Kidney (tissue), 14 donors: ENCODE results near the gene EEF1AKMT1. TPM values are rescaled to one million over a fixed set of nuclear protein-coding genes. Genes with fewer than 3 reads are reported as not detected.

ENCODE experiments used
- DNase-seq, 5 donors: peaks; one replicate each; pipeline ENCODE4 v3.0.0-alpha.2; 2013 to 2020
- FAIRE-seq: peaks from 2 replicates; lab custom pipeline; 2012; peaks lifted over from hg19 to GRCh38; lab: Jason Lieb, UNC
- H3K27ac ChIP-seq, 2 donors: one replicate each; pipeline ENCODE4 v1.7.0; 2013; ENCODE audit warnings: low read depth in 2 of 2, low read length in 2 of 2, inconsistent platforms in 1 of 2
- H3K27me3 ChIP-seq: one replicate; pipeline ENCODE4 v1.7.1; 2013; ENCODE audit warnings: low read length, inconsistent platforms; ENCODE audit not compliant: control insufficient read depth, insufficient read depth
- H3K36me3 ChIP-seq, 3 donors: one replicate each; pipeline versions ENCODE4 v1.7.0 to v1.7.1; 2013; ENCODE audit warnings: low read length in 3 of 3, control low read depth in 1 of 3, inconsistent platforms in 1 of 3; ENCODE audit not compliant: insufficient read depth in 3 of 3, control insufficient read depth in 2 of 3
- H3K4me1 ChIP-seq, 3 donors: one replicate each; pipeline versions ENCODE4 v1.7.0 to v1.7.1; 2013; ENCODE audit warnings: low read length in 3 of 3, inconsistent platforms in 1 of 3, low read depth in 1 of 3; ENCODE audit not compliant: control insufficient read depth in 2 of 3, insufficient read depth in 2 of 3
- H3K4me3 ChIP-seq, 3 donors: one replicate each; pipeline versions ENCODE4 v1.7.0 to v1.8.1; 2013; ENCODE audit warnings: low read length in 3 of 3, control low read depth in 1 of 3, inconsistent platforms in 1 of 3
- H3K9ac ChIP-seq, 3 donors: one replicate each; pipeline versions ENCODE4 v1.7.0 to v1.7.1; 2013; ENCODE audit warnings: low read length in 3 of 3, control low read depth in 1 of 3, inconsistent platforms in 1 of 3
- H3K9me3 ChIP-seq, 3 donors: one replicate each; pipeline versions ENCODE4 v1.7.0 to v1.7.1; 2013; ENCODE audit warnings: low read length in 3 of 3, control low read depth in 1 of 3, inconsistent platforms in 1 of 3; ENCODE audit not compliant: control insufficient read depth in 2 of 3, insufficient read depth in 1 of 3
- intact Hi-C: fragments of 100-400 bp; cut with DNase I; formaldehyde crosslinking; loops from one replicate; pipeline ENCODE4 v1.11.1; 2022
- polyA plus RNA-seq: library from polyadenylated mRNA; stranded (reverse); fragments of 350-450 nt; fragmentation: Illumina TruSeq; extraction: RNeasy Lipid Tissue Mini Kit (QIAGEN cat#74804); gene quantifications from one replicate; pipeline ENCODE4 v1.2.3, GENCODE V29; 2014; ENCODE audit warnings: low read depth, low replicate concordance; ENCODE audit not compliant: insufficient read depth
- total RNA-seq: library from RNA; stranded (reverse); fragmentation: NEBNext Ultra II Directional; extraction: Animal tissue kit (Norgen Biotek cat#: 25700); gene quantifications from one replicate; pipeline ENCODE4 v1.2.1, GENCODE V29; 2021
- TF ChIP-seq, protein P1 (sequence below): IDR thresholded peaks from 3 replicates; pipeline ENCODE4 v1.5.1; 2012; ENCODE audit warnings: mild to moderate bottlenecking, moderate library complexity, borderline replicate concordance; ENCODE audit not compliant: insufficient read depth; ENCODE audit errors: extremely low read depth
- donor health status: control.
- donor health status: control.
- donor health status: control.
- donor health status: control.
- donor health status: control.
- donor health status: DM: yes; HTN: yes; CAD: no.
- donor health status: Normal renal cell carcinoma (clear cell type).

EEF1AKMT1 gene
- total and polyA plus RNA-seq, 2 donors from 2014 or later = 10.7 to 16.6 TPM

DNA sequence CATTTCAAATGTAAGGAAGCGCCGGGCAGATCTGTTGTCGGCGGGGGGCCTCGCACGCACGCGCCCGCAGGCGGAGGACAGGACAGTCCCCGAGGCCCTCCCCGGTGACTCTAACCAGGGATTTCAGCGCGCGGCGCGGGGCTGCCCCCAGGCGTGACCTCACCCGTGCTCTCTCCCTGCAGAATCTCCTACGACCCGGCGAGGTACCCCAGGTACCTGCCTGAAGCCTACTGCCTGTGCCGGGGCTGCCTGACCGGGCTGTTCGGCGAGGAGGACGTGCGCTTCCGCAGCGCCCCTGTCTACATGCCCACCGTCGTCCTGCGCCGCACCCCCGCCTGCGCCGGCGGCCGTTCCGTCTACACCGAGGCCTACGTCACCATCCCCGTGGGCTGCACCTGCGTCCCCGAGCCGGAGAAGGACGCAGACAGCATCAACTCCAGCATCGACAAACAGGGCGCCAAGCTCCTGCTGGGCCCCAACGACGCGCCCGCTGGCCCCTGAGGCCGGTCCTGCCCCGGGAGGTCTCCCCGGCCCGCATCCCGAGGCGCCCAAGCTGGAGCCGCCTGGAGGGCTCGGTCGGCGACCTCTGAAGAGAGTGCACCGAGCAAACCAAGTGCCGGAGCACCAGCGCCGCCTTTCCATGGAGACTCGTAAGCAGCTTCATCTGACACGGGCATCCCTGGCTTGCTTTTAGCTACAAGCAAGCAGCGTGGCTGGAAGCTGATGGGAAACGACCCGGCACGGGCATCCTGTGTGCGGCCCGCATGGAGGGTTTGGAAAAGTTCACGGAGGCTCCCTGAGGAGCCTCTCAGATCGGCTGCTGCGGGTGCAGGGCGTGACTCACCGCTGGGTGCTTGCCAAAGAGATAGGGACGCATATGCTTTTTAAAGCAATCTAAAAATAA is 52.1 kb downstream of the EEF1AKMT1 start:
- Histone ChIP-seq H3K27ac (no peak overlapping the region), H3K4me3 (peak overlapping the region in 2 of 3 donors; percentile 28 to 35), H3K9ac (no peak overlapping the region), H3K36me3 (no peaks in the 10 kb centered on the region), H3K27me3 (no peaks in the 10 kb centered on the region), H3K4me1 (peaks cover 0 to 5% (median 0%) of the 10 kb centered on the region in 3 donors), H3K9me3 (no peaks in the 10 kb centered on the region)
- no peak for FAIRE-seq
- peak; percentile 63 to 77 (median 75) for DNase-seq
- intact Hi-C loops = no loop called here
- TF ChIP-seq, protein P1, sequence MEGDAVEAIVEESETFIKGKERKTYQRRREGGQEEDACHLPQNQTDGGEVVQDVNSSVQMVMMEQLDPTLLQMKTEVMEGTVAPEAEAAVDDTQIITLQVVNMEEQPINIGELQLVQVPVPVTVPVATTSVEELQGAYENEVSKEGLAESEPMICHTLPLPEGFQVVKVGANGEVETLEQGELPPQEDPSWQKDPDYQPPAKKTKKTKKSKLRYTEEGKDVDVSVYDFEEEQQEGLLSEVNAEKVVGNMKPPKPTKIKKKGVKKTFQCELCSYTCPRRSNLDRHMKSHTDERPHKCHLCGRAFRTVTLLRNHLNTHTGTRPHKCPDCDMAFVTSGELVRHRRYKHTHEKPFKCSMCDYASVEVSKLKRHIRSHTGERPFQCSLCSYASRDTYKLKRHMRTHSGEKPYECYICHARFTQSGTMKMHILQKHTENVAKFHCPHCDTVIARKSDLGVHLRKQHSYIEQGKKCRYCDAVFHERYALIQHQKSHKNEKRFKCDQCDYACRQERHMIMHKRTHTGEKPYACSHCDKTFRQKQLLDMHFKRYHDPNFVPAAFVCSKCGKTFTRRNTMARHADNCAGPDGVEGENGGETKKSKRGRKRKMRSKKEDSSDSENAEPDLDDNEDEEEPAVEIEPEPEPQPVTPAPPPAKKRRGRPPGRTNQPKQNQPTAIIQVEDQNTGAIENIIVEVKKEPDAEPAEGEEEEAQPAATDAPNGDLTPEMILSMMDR = no peak

DNA sequence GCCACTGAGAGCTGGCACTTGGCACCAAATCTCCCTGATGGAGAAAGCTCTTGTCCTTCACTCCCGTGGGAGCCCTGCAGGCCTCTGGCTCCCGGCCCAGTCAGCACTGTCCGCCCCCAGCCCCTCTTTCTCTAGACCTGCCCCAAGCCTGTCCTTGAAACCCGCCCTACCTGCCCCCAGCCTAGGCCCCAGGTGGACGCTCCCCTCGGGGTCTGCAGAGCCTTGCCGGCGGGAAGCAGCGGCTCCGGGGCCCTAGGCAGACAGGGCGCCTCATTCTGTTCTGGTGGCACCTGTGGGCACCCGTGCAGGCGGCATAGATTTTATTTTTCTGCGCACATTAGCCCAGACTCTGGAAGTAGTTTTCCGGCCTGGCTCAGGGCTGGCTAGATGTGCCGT is 52.7 kb downstream of the EEF1AKMT1 start:
- DNase-seq (no peak), FAIRE-seq (no peak)
- Histone ChIP-seq H3K36me3 (no peaks in the 10 kb centered on the region), H3K27me3 (no peaks in the 10 kb centered on the region), H3K4me1 (peaks cover 0 to 5% (median 0%) of the 10 kb centered on the region in 3 donors), H3K27ac (no peak overlapping the region), H3K9me3 (no peaks in the 10 kb centered on the region), H3K9ac (no peak overlapping the region), H3K4me3 (peak overlapping the region in 1 of 3 donors; percentile 35)
- TF ChIP-seq, protein P1 = no peak
- intact Hi-C loops = no loop called here

DNA sequence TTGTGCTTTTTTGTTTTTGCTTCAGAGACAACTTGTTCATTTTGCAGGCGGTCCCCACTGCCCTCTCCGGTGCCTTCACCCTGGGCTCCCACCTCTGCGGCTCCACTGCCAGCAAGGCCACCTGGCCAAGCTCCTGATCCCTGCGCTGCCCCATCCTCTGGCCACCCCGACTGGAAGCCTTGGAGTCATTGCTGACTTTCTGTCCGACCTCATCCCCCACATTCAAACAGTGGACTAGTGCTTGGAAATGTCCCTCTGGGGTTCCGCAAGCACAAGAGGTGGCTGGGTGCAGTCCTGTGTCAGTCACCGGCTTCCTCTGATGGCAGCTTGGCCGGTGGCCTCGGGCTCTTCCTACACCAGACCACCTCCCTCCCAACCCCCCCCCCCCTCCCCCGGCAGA is 53.3 kb downstream of the EEF1AKMT1 start:
- Histone ChIP-seq H3K4me1 (peaks cover 0 to 5% (median 0%) of the 10 kb centered on the region in 3 donors), H3K27ac (no peak overlapping the region), H3K9me3 (no peaks in the 10 kb centered on the region), H3K27me3 (no peaks in the 10 kb centered on the region), H3K36me3 (no peaks in the 10 kb centered on the region), H3K9ac (no peak overlapping the region), H3K4me3 (no peak overlapping the region)
- TF ChIP-seq, protein P1 = no peak
- intact Hi-C loops = no loop called here
- FAIRE-seq (no peak), DNase-seq (no peak)
